ENCODE measurements around the gene A2M.
"Not testable (repeated sequence)": the region's sequence is repeated elsewhere in the genome, so short reads cannot be mapped to it uniquely, and the experiment has no call there.

Gene A2M

DNA sequence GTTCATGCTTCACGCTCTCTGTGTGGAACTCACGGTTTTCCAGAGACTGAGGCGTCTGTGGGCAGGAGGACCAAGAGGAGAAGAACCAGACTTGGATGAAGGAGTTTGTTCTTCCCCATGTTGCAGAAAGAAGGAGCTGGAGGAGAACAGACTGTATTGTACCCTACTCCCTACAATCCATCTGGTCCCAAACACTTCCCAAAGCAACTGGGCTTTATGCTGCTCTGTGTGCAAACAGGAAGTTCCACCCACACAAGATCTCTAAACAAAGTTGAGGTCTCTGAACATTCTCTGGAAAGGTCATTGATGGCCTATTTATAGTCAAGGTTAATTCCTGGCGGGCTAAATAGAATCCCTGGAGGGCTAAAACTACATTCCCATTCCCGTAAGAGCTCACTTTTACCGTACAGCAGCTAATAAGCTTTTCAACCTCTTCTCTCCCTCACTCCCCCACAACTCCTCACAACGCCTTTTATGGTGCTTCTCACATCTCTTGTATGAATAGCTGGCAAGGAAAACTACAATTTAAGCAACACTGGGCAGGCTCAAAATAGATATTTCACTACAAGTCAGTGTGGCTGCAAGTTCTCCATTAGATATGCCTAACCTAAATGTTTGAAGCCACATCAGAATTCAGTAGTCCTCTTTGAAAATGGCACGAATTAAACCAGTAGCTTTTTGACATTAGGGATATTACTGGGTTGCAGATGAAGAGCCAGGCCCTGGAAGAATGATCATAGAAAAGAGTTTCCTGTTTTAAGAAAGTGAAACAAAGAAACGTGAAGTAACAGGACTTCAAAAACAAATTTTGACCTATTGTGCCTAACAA lies at the start of gene A2M:
TSS of gene A2M (minus strand) at position 189 of the 829 bp plus-strand sequence. CDS start at position 119, 70 bp downstream.
- DNase-seq = no peak

DNA sequence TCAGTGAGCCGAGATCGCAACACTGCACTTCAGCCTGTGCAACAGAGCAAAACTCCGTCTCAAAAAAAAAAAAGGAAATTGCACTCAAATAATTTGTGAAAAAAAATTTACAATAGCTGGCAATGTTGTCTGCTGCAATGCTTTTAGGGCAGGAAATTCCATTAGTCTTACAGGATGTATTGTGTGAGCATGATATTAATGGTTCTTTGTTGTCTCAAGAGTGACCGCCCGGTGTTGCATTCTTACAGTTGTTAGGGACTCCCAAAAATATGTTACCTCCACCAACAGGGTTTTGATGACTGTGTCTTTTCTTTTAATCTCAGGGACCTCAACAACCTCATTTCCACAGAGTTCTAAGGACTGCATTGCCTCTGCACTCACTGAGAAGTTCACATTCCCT lies 47.7 kb upstream of the A2M start:
- DNase-seq = no peak

DNA sequence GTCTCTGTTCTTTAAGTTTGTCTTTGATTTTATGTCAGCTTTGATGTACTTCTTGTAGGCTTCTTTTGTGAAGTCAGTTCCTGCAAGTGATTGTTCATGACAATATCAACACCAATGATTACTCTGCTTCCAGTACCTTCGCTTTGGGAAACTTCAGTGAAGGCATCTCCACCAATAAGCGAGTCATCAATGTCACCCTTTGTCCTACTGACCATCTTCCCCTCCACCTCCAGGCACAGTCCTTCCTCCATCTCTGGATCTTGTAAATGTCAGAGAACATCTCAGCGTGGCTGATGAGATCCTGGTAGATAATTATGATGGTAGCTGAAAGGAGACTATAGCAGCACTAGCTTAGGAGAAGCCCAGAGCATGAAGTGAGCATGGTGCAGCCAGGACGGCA lies 40.4 kb upstream of the A2M start:
- no peak for DNase-seq

DNA sequence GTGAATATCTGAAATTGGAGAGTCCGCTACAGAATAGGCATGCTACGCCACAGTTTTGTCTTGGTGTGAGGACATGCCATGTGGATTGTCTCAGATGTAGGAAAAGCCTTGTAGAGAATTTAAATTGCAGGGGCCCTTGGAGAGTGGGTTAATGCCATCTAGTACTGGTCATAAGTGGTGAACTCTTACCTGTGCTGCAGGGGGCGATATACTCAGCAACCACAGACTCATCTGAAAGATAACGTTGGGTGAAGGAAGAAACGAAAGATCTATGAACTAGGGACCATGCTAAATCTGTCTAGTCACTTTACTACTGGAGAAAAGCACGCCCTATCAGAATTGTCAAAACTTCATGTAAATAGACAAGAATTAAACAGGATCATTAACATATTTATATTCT lies 33.7 kb upstream of the A2M start:
- DNase-seq = peak; percentile 59

DNA sequence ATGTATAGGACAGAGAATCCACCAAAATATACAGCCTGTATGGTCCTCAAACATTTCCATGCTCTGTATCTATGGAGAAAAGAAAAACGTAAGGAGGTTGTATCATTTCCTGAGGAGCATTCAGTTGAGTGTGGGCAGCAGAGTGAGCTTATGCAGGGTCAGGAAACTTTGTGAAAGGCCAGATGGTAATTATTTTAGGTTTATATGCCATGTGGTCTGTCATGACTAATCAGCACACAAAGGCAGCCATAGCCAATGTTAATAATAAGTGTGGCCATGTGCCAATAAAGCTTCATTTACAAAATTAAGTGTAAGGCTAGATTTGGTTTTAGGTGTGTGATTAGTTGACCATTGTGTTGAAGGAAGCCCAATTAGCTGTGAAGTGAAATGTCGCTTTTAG lies 33.2 kb upstream of the A2M start:
- DNase-seq = no peak

DNA sequence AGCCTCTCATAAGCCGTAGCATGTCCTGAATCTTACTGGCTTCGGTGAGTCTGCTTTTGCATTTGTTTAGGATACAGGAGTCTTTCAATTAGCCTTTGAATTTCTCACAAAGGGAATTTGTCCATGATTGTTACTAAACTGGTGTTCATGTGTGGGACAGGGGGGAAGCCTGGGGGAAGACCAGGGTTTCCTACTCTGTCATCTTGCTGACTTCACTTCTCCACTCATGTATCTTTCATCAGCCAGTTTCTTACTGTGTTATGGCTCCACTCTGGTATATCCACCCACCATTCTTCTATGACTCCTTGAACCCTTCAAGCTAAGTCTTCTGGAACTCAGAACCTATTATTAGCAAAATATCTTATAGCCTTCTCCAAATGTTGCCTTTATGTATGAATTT lies 31.7 kb upstream of the A2M start:
- DNase-seq = no peak

DNA sequence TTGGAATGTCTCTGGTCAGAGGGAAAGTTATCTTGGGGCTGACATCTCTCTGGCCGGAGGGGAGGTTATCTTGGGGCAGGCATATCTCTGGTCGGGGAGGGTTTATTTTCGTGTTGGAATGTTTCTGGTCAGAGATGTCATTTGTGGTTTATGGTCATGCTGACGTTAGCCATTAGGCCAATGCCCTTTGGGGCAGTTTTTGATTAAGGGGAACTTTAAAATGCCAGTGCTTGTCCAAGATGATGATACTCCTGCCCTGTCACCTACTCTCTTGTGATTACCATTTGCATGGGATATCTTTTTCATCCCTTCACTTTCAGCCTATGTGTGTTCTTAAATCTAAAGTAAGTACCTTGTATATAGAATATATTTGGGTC lies 29.0 kb upstream of the A2M start:
- no peak for DNase-seq

DNA sequence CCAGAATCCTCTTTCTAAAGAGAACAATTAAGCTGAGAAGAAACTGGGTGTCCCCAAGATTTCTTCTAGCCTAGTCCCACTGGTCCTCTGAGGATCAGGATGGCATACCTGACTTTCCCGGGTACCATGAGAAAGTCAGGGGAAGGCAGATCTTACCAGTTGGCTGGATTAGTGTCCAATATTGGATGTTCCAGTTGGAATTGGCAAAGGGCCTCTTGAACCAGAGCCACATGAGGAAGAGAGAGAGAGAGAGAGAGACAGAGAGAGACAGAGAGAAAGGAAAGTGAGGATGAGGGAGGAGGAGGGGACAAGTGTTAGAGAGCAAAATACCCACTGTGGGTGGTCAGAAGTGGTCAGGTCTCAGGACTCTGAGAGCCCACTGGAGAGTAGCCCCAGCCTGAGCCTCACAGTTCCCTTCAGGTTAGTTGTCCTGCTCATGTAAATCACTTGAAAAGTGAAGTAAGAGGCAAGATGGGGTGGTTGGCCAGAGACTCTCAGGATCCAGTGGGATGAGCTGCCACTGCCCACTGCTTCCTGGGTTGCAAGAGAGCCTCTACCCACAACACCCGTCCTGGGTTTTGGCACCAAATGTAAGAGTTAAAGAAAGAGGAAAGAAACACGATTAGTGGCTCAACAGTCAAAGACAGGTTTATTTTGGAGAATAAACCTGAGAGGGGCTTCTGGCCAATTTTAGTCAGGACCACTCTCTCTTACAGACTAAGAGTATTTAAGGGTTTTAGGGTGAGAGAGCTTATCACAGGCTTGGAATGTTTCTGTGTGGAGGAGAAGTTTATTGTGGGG lies 28.4 kb upstream of the A2M start:
- no peak for DNase-seq

DNA sequence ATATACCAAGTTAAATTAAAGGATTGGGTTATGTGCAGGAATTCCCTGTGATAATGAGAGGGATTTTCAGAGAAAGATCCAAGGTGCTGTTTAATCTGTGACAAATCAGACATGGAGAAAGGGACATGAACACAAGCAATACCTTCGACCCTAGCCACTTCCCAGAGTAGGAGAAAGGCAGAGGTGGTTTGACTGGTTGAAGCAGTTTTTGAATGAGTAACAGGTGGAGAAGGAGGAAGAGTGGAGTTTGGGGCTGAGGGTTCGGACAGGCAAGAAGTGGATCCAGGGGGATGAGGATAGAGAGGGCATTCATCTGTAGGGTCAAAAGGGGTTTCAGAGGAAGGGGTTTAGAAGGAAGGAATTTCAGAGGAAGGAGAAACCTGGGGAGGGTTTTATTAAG lies 27.4 kb upstream of the A2M start:
- peak; percentile 33 for DNase-seq

DNA sequence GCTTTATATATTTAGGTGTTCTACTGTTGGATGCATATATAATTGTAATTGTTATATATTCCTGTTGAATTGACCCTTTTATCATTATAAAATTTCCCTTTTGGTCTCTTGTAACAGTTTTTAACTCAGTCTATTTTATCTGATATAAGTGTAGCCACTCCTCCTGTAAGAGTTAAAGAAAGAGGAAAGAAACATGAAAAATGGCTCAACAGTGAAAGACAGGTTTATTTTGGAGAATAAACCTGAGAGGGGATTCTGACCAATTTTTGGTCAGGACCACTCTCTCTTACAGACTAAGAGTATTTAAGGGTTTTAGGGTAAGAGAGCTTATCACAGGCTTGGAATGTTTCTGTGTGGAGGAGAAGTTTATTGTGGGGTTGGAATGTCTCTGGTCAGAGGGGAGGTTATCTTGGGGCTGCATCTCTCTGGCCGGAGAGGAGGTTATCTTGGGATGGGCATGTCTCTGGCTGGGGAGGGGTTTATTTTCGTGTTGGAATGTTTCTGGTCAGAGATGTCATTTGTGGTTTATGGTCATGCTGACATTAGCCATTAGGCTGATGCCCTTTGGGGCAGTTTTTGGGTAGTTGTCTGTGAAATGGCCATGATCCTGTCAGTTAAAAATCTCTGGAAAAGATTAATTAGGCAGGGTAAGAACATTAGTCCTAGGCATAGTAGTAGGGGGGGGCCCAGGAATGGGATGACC lies 24.0 kb upstream of the A2M start:
- DNase-seq = not testable (repeated sequence)

DNA sequence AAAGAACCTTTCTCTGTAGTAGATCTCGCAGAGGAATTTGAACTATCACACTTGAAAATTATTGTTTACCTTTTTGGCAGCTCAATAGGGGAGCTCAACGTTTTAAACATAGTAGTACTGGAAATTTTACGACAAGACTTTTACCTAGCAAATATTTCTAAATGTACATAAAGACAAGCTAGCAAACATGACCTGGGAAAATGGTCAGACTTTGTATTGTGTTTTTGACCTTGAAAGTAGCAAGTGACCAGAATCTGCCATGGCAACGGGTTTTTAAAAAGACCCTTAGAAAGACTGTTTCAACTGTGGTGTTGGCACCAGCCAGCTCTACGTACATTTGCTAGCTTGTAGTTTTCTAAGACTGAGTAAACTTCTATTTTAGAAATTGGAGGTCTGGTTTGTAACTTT lies 20.2 kb upstream of the A2M start:
- no peak for DNase-seq

DNA sequence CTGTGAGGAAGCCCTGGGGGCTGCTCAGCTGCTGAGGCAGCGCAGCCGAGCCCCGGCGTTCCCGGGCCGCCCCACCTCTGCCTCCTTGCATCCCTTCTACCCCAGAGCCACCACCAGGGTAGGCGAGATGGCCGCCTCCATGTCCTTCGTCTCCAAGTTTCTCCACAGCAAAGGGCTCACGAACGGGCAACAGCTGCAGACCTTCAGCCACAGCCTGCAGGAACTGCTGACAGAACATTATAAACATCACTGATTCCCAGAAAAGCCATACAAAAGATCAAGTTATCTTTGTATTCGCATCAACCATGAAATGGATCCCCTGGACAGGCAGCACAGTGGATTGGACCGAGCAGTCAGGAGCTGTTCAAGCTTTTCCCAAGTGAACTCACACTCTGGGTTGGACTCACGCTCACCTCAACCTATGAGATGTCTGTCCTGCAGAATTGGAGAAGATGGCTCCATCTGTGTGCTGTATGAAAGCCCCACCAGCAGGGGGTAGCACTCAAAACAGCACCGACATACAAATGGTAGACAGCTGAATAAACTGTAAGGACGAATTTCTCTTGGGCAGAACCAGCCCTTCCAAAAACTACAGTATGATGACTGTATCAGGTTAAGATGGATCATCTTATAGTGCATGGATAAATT lies 19.4 kb upstream of the A2M start:
- peak; percentile 71 for DNase-seq

DNA sequence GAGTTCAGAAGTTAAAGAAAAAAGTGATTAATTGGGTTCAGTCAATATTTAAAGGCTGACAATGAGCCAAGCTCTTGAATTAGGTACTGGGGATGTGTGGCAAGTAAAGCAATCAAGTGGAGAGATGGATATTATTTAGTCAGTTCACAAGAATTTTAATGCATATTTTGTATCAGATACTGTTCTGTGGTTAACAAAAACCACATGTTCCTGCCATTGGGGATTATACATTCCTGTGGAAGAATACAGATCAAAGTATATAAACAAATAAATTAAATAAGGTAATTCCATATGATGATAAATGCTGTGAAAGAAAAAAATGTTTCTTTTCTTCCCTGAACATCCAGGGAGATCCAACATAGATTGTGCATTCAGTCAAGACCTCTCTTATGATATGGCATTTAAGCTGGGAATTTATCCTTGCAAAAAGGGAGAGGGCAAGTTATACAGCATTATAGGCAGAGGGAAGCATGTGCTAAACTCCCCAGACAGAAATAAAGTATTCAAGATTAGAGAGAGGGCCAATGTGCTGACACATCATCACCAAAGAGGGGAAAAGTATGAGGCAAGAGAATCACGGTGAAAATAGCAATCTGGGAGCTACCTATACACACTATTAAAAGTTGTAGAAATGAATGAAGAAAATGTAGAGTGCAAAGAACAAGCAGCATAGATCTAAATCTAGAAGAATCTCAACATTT lies 17.6 kb upstream of the A2M start:
- DNase-seq = no peak

DNA sequence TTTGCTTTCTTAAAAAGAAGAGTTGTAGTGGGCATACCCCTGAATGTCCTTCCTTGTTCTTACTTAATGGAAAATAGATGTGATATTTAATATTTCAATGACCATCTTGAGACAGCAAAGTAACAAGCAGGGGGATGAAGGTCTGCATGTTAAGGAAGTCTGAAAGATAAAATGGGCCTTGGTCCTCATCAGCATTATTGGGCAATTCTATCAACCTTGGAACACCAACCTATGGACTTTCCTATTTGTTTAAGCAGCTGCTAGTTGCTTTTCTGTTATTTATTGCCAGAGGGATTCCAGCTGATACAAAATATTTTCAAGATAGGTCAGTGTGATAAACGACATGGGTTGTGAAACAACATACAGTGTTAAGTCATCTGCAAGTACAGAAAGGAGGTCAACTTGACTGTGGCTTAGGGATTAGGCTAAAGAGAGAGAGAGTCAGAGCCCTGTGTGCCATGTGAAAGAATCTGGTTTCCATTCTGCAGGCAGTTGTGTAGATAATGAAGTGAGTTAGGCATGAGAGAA lies 16.4 kb upstream of the A2M start:
- no peak for DNase-seq

DNA sequence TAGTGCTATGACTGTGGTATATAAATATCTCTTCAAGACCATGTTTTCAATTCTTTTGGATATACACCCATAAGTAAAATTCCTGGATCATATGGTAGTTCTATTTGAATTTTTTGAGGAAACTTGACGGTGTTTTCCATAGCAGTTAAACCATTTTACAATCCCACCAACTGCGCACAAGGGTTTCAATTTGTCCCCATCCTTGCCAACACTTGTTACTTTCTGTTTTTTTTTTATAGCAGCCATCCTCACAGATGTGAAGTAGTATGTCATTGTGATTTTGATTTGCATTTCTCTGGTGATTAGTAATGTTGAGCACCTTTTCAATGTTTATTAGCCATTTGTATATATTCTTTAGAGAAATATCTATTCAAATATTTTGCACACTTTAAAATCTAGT lies 14.5 kb upstream of the A2M start:
- no peak for DNase-seq

DNA sequence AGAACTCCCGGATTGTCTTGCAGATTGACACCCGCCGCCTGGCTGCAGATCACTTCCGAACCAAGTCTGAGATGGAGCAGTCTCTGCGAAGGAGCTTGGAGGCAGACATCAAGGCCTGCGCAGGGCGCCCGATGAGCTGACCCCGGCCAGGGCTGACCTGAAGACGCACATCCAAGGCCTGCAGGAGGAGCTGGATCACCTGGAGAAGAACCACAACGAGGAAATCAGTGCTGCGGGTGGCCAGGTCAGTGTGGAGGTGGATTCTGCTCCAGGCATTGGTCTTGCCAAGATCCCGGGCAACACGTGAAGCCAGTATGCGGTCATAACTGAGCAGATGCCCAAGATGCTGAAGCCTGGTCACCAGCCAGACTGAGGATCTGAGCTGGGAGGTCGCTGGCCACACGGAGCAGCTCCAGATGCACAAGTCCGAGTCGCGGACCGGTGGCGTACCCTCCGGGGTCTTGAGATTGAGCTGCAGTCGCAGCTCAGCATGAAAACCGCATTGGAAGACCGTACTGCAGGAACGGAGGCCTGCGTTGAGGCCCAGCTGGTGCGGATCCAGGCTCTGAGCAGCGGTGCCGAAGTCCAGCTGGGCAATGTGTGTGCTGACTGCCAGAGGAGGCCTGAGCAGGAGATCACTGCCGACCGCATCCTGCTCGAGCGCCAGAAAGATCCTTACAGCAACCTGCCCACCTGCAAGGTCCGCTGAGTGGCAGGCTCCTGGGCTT lies 12.4 kb upstream of the A2M start:
- DNase-seq = no peak

DNA sequence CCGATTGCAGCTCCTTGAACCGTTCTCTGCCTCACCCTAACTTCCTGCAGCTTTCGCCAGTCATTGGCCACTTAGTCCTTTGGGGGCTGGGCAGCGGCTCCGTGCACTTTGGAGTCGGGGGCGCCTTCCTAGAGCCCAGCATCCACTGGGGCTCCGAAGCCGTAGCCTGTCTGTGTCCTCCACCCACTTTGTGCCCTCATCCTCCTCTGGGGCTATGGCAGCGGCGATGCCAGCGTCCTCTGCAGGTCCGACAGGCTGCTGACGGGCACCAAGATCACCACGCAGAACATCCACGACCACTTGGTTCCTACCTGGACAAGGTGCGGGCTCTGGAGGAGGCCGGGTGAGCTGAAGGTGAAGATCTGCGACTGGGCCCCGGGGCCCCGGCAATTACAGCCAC lies 11.8 kb upstream of the A2M start:
- no peak for DNase-seq

DNA sequence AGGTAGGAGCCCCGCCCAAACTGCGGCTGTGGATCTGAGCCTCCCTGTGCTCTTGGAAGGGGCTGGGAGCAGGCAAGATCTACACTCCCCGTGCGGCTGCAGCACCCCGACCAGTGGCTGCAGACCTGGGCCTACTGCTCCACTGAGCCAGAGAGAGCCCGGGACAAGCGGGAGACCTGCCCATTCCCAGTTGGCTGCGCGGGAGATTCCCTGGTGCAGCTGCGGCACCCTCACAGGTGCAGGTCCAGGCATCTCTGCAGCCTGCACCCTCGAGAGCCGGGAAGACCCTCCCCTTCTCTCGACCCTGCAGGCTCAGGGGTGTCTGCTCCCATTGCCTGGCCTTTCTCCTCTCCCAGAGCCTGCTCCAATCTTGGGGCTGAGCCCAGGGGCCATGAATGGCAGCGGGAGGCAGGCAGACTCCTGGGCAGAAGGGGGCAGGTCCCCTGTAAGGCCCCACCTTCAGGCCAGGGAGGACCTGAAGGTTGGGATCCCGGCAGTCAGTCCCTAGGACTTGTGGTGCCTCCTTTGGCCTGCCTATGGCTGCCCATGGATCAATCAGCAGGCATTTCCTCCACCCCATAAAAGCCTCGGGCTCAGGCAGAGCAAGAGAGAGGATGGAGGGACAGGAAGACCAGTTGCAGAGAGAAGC lies 8.8 kb upstream of the A2M start:
- DNase-seq = no peak

DNA sequence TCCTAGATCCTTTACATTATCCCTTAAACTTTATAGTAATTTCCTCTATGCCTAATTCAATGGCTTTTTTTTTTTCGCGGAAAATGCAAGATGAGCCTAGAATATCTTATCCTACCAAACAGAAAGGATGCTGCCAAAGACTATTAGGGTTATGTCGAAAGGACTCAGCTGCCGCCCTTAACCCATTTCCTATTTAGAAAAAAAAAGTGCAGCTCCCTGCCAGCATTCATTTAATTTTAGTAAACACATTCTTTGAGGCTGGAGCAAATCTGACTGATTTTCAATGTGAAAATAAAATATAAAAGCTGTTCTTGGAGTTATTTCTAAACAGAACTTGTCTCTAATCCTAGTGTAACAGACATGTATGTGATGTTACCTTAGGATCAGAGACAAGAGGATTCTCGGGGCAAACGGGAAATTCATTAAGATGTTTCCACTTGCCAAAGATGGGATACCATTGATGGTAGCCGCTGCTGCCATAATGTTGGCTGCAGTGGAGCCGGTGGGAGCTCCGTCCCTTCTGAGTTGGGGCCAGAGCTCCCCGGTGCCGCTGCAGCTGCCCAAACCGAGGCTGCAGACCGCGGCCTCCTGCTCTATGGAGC lies 8.2 kb upstream of the A2M start:
- no peak for DNase-seq

DNA sequence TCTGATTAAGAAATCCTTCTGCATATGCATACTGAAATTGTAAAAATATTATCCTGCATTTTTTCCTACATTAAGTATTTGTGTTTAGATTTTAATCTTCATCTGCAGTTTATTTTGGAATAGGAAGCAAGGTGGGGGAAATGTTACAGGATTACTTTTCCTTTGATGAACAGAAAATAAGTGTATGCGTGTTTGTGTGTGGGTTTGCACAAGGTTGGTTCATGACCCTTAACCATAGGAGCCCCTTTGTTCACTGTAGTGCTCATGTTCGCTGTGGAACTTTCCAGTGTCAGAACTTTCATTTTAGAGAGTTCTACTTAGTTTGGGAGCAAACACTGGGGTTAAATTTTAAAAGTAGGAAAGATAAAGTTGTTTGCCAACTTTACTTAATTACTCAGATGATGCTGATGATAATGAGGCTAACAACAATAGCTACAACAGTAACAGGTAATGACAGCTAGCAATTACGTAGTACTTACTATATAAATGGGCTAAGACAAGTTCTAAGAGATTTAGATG lies 6.4 kb upstream of the A2M start:
- no peak for DNase-seq
